ENCODE data around the gene KCNN2. TPM values are rescaled to one million over a fixed set of nuclear protein-coding genes. Genes with fewer than 3 reads are reported as not detected.

Gene KCNN2
- total RNA-seq, 4 donors from 2014 or later, result 0.18 to 0.19 TPM; not detected in 2

DNA sequence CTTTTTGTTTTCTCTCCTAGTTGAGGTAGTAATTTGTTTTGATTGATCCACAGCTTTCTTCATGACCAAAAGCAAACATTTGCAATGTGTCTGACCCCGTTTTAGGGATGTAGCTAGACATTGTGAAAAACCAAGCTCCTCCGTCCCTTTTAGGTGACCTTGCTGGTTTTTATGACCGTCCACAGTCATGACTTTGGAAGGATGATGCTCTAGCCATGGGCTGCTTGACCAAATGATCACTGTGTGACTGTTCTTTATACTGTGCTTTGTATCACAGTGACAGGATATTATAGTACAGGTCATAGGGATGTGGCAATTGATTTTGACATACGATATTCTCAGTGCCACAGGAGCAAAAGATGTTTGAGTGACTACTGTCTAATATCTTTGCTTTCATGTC lies 54.4 kb downstream of the KCNN2 start:
- WGBS, 2 donors, result 62 to 75% methylated on average over 4 of the region's 4 CpGs
- Histone ChIP-seq H3K9me3 (no peaks in the 10 kb centered on the region), H3K27ac (no peak overlapping the region), H3K4me1 (no peaks in the 10 kb centered on the region), H3K36me3 (no peaks in the 10 kb centered on the region), H3K27me3 (no peaks in the 10 kb centered on the region), H3K4me3 (no peak overlapping the region)
- intact Hi-C loops (cut with DNase I), result no loop called here
- DNase-seq, result no peak
- no peak for TF ChIP-seq POLR2A (IDR thresholded peaks at IDR 0.05)
- TF ChIP-seq, protein P1, sequence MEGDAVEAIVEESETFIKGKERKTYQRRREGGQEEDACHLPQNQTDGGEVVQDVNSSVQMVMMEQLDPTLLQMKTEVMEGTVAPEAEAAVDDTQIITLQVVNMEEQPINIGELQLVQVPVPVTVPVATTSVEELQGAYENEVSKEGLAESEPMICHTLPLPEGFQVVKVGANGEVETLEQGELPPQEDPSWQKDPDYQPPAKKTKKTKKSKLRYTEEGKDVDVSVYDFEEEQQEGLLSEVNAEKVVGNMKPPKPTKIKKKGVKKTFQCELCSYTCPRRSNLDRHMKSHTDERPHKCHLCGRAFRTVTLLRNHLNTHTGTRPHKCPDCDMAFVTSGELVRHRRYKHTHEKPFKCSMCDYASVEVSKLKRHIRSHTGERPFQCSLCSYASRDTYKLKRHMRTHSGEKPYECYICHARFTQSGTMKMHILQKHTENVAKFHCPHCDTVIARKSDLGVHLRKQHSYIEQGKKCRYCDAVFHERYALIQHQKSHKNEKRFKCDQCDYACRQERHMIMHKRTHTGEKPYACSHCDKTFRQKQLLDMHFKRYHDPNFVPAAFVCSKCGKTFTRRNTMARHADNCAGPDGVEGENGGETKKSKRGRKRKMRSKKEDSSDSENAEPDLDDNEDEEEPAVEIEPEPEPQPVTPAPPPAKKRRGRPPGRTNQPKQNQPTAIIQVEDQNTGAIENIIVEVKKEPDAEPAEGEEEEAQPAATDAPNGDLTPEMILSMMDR (IDR thresholded peaks at IDR 0.05), result no peak

DNA sequence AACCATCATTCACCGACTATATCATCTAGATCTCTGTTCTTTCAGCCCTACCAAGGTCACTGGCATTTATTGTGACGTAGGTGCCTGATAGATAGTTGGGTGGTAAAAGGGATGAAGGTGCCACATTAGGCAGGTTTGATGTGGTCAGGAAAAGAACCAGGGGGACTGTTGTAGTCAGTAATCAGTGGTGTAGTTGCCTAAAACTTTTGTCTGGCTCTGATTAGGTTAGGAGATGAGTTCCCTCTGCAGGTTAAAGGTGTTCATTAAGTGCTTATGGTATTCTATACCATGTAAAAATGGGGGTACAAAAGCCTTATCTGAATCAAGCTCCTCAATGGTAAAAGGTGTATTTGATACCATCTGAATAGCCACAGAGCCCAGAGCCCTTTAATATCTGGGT lies 55.6 kb downstream of the KCNN2 start:
- no peaks in the 10 kb centered on the region for H3K9me3 ChIP-seq
- H3K27ac ChIP-seq, result no peak overlapping the region
- H3K4me3 ChIP-seq, result no peak overlapping the region
- 80 to 84% methylated on average over 1 to 2 of the region's 2 CpGs for WGBS, 2 donors
- H3K4me1 ChIP-seq, result no peaks in the 10 kb centered on the region
- no peaks in the 10 kb centered on the region for H3K36me3 ChIP-seq
- TF ChIP-seq, protein P1 (IDR thresholded peaks at IDR 0.05), result no peak
- TF ChIP-seq POLR2A (IDR thresholded peaks at IDR 0.05), result no peak
- no peak for DNase-seq
- intact Hi-C loops (cut with DNase I), result no loop called here
- no peaks in the 10 kb centered on the region for H3K27me3 ChIP-seq

DNA sequence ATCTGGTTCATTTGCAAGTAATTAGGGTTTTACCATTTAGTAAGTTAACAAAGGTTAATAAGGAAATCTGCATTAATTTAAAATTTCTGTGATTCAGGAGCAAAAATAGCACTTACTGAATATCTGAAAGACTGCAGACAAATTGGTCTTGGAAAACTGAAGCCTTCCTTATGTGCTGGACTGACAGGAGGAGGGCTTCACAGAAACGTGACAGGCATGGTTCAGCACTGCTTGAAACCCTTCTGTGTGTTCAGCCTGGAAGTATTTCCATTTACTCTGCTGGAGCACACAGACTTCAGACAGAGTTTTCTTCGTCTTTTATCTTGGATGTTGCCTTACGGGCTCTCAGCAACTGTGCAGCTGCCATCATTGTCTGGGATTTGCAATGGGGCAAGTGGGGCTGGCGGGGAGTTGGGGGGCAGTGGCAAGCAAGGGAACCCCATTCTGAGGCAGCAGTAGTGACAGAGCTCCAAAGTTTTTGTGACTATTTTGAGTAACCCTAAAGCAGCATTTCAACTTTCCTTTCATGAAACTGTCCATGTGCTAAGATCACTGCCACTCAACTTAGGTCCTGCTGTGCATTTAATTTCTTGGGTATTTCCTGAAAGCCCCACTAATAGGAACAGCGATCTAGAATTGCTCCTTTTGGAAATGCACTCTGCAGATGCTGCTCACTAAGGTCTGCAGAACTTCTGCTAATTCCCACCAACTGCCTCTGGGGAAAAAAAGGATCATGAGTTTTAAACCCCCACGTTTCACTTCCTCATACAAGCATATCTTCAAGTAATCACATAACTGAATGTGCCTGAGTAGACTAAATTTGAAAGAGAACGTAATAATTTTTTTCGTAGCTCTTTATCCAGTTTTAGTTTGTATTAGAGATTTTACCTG lies 56.6 kb downstream of the KCNN2 start:
- no peaks in the 10 kb centered on the region for H3K9me3 ChIP-seq
- TF ChIP-seq POLR2A (IDR thresholded peaks at IDR 0.05), result no peak
- TF ChIP-seq, protein P1 (IDR thresholded peaks at IDR 0.05), result no peak
- H3K4me3 ChIP-seq, result no peak overlapping the region
- H3K27me3 ChIP-seq, result no peaks in the 10 kb centered on the region
- intact Hi-C loops (cut with DNase I), result no loop called here
- WGBS, 2 donors, result 60 to 62% methylated on average over 8 of the region's 8 CpGs
- no peak for DNase-seq
- no peaks in the 10 kb centered on the region for H3K4me1 ChIP-seq
- no peak overlapping the region for H3K27ac ChIP-seq
- no peaks in the 10 kb centered on the region for H3K36me3 ChIP-seq

DNA sequence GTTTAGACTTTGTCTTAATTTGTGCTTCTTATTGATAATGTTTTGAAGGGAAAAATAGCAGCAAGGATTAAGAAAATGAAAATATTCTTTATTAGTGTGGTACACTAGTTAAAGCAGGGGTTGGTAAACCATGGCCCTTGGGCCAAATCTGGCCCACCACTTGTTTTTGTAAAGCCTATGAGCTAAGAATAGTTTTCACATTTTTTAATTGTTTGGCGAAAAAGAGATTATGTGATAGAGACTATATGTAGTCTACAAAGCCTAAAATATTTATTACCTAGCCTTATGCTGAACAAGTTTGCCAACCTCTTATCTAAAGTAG lies 57.2 kb downstream of the KCNN2 start:
- TF ChIP-seq, protein P1 (IDR thresholded peaks at IDR 0.05), result no peak
- TF ChIP-seq POLR2A (IDR thresholded peaks at IDR 0.05), result no peak
- Histone ChIP-seq H3K4me3 (no peak overlapping the region), H3K27ac (no peak overlapping the region), H3K27me3 (no peaks in the 10 kb centered on the region), H3K36me3 (no peaks in the 10 kb centered on the region), H3K4me1 (no peaks in the 10 kb centered on the region), H3K9me3 (no peaks in the 10 kb centered on the region)
- DNase-seq, result no peak
- intact Hi-C loops (cut with DNase I), result no loop called here
- 79 to 93% methylated on average over 1 of the region's 1 CpG for WGBS, 2 donors

DNA sequence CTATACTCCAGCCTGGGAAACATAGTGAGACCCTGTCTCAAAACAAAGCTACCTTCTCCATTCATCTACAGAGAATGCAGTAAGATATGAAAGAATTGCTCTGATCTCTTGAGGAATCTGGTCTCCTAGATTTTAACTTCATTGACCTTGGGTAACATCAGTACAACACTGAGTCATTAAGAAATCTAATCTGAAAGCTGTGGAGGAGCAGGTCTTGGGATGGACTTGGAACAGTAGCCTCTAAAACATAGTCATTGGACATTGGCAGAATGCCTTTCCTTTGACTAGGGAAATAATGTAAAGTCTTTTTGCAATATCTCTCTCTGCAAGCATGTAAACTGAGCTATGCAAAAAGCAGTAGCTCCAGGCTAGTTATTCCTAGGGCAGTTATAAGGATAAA lies 58.1 kb downstream of the KCNN2 start:
- TF ChIP-seq, protein P1 (IDR thresholded peaks at IDR 0.05), result no peak
- TF ChIP-seq POLR2A (IDR thresholded peaks at IDR 0.05), result no peak
- intact Hi-C loops (cut with DNase I), result no loop called here

More for the DNA sequence above, 58.1 kb downstream of the KCNN2 start:
- Histone ChIP-seq H3K36me3 (no peaks in the 10 kb centered on the region), H3K9me3 (no peaks in the 10 kb centered on the region), H3K4me3 (no peak overlapping the region), H3K4me1 (no peaks in the 10 kb centered on the region), H3K27me3 (no peaks in the 10 kb centered on the region), H3K27ac (no peak overlapping the region)
- DNase-seq, result no peak
